Activated naive CD4-positive, alpha-beta T cell treated with Interleukin-2 at 50 U/mL for 16 hours (primary cell): Measurements from ENCODE around the gene TMEM163.
"Not testable (repeated sequence)": the region's sequence is repeated elsewhere in the genome, so short reads cannot be mapped to it uniquely, and the experiment has no call there.

Experiments used
- DNase-seq: peaks from one replicate; pipeline ENCODE4 v3.0.0-alpha.2; 2020

TMEM163 gene

DNA sequence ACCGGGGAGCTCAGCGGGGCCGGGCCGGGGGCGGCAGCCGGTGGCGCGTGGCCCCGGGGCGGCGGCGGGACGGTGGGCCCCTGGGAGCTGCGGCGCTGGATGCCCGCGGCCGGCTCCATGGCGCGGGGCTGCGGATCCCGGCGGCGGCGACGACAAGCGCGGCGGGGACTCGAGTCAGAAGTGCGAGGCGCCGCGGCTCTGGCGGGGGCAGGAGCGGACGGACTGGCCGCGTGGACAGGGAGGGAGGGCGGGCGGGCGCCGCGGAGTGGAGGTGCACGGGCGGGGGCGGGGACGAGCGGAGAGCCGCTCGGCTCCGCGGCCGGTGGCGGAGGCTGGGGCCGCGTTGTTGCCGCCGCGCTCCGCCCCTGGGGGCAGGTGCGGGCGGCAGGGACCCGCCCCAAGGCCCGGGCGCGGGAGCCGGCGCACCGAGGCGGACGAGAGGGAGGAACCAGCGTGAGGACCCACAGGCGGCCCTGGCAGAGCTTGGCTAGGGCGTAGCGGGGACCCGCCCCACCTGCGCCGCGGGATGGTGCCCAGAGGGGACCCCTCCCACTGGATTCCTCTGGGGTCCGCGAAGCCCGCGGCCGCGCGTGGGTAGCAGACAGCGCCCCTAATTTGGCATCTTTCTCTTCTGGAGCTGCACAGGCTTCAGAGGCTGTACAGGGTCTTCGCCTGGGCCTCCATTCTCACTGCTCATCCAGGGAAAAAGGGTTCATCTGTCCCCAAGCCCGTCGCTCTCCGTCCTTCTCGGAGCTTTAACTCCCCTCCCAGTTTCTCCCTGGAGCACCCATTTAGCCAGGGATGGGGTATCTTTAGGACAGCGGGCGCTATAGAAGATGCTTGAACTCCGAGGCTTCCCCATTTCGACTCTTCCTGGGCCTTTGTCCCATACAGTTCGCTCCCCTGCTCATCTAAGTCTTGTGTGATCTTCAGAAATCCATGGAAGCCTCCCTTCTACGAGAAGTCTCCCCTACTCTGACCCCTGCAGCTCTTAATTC is at the start of gene TMEM163:
Gene TMEM163, minus strand, starts transcription at position 184 of the 998 bp plus-strand sequence.
- DNase-seq: peak; percentile 24

DNA sequence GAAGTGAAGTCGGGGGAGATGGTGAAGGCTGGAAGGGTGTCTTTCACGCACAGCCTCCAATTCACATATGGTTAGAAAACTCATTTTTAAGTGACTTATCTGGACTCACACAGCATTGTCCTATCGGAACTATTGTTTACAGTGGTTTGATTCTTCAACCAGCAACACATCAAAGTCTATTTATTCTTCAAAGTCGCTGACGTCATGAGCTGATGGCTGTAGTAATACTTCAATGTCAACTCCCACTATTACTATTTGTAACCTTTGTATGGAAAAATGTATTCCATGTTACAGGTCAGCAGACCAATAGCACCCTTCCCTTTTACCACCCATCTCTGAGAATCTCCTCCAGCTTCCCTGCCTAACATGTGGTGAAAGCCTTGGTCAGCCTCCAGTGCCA is 47.8 kb upstream of the TMEM163 start:
- no peak for DNase-seq

DNA sequence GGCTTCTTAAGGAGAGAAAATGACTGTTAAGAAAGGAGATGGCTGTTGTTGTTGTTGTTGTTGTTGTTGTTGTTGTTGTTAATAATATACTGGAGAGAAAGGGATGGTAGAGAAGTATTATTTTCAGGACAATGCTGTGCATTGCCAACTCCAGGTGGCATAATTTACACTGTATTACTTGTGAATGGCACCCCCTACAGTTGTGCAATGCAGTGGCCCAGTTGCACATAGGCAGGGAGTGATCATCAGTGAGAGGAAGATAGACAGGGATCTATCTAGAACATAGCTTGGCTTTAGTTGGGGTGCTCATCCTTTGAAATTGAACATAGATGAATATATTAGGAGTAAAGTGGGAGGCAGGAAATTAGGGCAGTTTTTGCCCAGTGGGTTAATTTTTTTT is 47.2 kb upstream of the TMEM163 start:
- DNase-seq: no peak

DNA sequence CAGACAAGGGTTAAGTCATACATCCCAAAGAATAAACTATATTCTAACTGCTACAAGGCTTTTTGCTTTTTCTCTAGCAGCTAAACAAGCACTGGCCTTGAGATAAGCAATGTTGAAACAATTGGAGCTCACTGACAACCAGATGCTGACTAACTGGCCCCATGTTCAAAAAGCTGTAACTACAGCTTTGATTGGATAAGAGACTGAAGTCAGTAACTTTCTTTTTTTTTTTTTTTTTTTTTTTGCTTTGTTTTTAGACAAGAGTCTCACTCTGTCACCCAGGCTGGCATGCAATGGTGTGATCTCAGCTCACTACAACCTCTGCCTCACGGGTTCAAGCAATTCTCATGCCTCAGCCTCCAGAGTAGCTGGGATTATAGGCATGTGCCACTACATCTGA is 45.4 kb upstream of the TMEM163 start:
- no peak for DNase-seq

DNA sequence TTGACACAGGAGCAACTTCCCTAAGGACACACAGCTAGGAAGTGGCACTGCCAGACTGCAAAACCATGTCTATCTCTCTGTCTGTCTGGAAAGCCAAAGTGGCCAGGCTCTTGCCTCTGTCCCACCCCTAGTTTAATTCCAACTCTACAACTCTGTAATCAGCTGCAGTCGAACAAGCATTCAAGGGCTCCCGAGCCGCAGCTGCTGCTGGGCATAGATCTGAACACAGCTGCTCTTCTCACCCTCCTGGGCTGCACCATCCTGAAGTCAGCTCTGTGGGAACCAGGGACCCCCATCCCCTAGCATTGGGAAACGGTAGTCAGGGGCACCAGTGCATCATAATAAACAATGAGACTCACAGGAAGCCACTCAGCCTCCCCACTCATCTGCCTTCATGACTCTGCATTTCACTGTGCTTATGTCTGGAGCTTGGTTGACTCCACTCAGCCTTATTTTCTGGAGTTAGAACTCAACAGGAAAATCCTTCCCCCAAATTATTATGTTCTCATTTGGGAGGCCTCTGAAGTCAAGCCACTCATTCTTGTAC is 44.4 kb upstream of the TMEM163 start:
- DNase-seq: no peak

DNA sequence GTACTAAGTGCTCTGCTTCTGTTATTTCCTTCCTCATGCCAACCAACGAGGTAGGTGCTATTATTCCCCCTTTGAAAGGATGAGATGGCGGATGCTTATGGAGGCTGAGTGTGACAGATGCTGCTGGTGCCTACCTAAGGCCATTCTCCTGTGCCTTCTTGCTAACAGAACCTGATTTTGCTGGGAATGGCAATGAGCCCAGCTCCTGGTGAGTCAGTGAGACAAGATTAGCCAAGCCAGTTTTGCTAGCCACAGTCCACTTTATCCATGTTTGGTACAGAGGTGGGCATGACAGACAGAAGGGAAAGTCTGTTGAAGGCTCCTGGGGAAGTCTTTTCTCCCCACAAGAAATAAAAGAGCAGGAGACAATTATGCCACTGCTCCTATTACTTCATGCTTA is 43.7 kb upstream of the TMEM163 start:
- DNase-seq: no peak

DNA sequence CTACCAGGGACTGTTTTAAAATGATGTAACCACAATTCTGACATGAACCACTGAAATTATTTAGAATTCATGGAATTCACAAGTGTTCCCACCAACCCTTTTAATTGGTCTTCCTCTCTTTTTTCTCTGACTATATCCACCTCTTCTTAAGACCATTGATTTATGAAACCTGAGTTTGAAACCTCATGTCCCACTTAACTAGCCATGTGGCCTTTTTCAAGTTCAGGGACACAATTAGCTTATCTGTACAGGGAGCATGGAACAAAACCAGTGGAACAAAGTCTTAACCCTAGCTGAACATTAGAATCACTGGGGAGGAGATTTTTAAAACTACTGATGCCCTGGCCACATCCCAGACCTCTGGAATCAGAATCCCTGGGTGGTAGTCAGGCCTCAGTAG is 41.6 kb upstream of the TMEM163 start:
- DNase-seq: no peak

DNA sequence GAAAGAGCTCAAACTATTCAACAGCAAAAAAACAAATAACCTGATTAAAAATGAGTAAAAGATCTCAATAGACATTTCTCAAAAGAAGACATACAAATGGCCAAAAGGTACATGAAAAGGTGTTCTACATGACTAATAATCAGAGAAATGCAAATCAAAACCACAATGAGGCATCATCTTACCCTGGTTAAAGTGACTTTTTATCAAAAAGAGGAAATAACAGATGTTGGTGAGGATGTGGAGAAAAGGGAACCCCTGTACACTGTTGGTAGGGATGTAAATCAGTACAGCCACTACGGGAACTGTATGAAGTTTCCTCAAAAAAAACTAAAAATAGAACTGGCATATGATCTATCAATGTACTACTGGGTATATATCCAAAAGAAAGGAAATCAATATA is 39.8 kb upstream of the TMEM163 start:
- no peak for DNase-seq

DNA sequence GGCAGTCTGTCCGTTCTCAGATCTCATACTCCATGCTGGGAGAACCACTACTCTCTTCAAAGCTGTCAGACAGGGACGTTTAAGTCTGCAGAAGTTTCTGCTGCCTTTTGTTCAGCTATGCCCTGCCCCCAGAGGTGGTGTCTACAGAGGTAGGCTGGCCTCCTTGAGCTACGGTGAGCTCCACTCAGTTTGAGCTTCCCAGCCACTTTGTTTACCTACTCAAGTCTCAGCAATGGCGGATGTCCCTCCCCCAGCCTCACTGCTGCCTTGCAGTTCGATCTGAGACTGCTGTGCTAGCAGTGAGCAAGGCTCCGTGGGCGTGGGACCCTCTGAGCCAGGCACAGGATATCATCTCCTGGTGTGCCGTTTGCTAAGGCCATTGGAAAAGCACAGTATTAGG is 33.2 kb upstream of the TMEM163 start:
- not testable (repeated sequence) for DNase-seq

DNA sequence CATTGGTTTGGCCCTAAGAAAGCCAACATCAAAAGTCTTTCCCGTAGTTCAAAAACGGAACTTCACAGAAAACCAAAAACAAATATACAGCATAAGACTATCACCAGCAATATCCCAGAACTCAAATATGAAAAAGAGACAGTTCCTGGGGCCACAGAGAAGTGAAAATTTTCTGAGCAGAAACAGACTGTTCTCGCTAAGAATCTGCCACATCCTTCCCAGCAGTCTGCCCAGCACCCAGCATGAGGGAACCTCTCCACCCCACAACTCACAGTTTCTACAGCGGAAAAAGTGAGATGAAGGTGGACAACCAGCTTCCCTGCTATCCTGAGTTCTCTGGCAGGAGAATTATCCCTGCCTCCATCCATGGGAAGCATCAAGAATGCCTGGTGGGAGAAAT is 26.7 kb upstream of the TMEM163 start:
- no peak for DNase-seq

DNA sequence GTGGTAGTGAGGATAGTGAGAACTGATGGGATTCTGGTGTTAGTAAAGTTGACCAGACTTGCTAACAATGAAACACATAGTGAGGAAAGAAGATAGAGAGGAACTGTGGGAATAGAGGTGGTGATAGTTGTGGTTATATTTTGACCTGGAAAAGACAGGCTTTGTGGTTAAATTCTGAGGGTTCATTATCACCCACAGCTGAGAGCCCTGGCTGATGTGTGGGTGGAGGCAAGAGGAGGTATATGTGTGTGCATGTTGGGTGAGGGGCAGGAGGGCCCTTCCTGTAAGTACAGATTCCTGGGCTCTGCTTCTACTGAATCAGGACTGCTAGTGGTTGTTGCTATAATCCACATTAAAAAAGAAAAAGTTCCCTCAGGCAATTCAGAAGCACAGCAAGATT is 26.2 kb upstream of the TMEM163 start:
- no peak for DNase-seq

DNA sequence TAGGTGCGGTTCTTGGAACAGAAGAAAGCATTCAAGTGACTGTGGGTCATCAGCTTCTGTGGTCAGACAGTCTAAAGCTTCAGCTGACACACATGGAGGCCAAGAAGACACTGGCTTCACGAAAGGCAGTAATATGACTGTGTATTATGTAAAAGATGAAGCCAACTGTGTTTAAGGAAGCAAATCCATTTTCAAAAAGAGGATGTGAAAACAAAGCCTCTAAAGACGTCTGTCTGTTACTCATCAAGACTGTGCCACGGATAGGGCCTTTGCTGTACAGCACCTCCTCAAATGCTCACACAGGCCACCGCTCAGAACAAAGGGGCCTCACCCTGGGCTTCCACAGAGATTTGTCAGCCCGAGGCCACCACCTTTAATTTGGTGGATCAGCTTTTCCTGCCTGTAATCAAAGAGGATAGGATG is 21.1 kb upstream of the TMEM163 start:
- no peak for DNase-seq

DNA sequence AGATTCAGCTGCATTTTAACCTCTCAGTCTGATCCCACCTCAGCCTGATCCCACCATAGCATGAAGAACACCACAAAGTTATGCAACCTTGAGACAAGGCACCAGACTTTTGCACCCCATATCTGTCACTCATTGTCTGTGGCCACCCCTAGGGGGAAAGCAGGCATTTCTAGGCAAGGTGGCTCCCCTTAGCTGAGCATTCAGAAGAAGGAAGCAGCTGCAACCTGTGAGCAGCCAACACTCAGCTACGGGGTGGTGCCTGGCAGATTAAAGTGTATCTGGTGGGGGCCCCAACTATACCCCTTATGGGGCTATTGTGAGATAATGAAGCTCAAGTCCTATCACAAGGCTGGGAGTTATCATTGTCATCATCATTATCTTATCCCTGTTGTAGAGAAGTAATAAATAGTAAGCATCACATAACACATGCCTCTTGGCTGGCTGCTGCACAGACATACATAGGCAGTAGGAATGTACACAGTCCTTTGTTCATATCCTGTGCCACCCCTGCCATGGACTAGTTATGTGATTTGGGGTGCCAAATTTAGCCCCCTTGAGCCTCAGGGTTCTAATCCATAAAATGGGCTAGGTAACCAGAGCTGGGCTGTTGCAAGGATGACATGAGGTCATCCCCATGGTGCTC is 20.6 kb upstream of the TMEM163 start:
- DNase-seq: no peak

DNA sequence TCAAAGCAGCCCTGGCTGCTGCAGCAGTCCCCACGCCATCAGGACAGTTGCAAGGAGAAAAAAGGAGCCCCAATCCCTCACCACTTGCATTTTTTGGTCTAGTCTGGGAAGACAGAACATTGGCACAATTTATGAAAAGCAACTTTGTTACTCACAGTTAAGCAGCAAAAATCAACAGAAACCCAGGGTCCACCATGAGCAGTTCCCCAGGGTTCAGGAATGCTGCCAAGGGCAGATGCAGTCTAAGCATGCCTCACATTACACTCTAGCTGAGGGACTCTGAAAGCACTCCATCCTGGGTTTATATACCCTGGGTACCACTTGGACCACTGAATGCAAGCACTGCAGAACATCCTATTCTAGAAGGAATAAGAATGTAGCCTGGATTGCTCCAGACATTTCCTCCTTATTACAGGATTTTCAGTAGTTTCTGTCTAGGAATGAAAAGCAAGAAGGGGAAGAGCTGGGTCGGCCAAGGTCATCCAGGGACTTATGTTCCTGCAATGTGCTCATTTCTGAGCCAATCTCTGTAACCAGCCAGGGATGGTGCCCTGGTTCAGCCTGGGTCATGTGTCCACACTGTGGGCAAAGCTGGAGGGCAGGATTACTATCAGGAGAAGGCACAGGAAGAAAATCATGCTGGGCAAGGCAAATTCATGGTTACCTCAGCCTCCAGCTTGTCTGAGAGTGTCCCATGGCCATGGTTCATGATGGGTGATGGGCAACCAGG is 19.5 kb upstream of the TMEM163 start:
- no peak for DNase-seq

DNA sequence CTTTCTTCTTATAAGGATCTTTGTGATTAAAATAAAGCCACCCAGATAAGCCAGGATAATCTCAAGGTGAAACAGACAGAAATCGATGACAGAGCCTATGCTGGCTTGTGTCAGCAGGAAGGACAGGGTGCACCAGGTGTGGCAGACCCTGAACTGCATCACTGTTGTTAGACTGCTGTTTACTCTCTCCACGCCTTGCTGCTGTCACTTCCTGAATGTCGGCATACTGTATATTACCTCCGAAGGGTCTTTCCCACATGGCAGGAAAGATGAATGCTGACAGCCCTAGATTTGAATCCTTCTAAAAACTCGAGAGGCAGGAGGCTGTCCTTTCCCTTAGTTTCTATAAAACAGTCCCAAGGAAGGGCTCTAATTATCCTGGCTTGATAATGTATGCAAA is 18.9 kb upstream of the TMEM163 start:
- DNase-seq: no peak

DNA sequence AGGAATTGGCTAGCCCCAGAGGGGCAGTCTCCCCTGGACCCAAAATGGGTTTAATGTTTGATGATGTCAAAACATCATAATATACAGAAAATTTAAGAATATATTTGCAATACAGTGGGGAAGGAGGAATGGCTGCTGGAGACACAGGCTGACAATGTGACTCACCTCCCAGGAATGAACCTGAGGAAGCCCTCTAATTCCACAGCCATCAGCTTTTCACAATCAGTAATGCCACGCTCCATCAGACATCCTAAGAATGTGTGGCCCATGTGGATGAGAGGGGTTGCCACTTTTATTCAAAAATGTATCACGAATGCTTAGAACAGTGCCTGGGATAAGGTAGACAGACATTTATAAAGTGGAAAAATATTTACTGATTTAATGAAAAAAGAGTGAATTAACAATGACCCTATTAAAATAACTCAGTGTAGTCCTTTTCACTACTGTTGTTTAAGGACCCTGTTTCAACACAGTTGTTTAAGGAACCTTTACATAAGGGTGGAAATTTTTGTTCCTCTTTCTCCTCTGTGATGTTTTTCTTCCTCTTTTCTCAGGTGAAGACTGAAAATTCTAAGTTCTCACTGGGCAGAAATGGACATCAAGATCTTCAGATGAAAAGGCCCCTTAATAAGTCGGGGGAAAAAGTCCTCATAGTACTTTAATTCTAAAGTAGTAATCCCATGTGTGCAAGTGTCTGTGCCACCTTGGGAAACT is 17.5 kb upstream of the TMEM163 start:
- no peak for DNase-seq

DNA sequence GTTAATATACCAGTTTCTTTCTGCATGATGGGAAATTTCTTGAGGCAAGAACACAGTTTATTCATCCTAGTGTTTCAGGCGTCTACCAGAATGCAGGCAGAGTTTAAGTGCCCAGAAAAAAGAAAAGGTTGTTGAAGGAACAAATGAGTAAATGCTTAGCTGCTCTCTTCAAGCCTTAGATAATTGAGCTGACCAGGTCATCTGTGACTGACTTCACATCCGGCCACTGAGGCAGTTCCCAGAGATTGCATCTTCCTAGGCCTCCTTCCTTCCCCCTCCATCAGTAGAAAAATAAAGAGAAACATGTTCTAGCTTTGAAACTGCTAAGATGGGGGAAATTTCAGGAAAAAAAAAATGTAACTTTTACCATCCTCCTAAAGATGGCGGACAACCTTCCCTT is 9.4 kb upstream of the TMEM163 start:
- DNase-seq: no peak

DNA sequence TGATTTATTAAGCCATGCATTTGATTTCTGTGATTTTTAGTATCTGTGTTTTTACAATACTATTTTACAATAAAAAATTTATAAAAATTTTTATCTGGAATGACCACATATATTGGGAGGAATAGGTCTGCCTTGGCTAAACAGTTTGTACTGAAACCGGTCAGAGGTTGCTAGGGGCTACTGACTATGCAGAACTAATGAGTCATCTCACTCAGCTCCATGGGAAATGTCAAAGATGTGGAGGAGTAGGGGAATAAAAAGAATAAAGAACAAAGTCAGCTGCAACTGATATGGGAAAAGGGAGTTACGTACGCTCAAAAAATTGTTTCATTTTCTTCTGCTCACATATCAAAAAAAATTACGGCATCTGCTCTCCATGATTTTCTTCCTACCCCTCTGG is 8.6 kb upstream of the TMEM163 start:
- no peak for DNase-seq

DNA sequence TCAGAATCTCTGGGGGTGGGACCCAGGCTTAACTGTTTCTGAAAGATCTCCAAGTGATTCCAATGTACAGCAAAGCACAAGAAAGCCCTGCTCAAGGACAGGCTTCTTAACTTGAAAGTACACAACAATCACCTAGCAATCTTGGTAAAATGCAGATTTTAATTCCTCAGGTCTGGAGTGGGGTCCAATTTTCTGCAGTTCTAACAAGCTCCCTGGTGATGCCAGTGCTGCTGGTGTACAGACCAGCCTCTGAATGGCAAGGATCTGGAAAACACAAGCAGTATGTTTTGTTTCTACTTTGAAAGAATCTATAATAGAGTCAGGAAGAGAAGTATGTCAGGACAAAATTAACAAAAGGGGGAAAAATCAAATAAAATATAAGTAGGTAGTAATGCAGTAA is 7.8 kb upstream of the TMEM163 start:
- DNase-seq: no peak

DNA sequence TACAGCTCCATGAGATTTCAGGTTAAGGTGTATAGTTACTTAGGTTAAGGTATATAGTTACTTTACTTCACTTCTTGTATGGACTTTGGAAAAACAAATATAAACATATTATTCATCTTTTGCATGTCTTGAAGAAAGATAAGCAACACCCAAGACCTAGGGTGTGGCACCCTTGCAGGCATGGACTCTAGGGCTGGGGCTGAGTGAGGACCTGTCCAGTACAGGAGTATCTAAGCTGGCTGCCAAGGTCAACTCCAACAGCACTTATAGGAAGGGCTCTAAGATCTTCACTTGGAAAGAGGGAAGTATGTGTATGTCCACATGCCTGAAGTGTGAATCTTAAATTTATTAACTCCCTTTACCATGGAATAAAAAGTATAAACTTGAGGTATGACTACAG is 7.1 kb upstream of the TMEM163 start:
- DNase-seq: no peak

DNA sequence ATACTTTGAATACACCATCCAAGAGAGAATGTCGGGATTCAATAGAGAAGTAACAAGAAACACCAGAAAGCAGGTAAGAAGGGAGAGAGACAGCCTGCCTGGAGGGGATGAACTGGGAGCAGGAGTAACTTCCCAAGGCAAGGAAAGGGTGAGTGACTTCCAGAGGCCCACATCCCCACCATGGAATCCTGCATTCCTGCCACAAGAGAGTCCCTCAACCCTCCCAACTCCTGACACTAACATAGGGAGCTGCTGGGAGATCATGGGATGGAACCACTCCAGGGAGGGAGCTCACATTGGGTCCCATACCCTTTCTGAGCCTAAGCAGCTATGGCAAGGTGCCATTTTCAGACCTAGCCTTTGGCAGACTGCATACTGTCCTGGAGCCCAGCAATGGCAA is 5.5 kb upstream of the TMEM163 start:
- no peak for DNase-seq

DNA sequence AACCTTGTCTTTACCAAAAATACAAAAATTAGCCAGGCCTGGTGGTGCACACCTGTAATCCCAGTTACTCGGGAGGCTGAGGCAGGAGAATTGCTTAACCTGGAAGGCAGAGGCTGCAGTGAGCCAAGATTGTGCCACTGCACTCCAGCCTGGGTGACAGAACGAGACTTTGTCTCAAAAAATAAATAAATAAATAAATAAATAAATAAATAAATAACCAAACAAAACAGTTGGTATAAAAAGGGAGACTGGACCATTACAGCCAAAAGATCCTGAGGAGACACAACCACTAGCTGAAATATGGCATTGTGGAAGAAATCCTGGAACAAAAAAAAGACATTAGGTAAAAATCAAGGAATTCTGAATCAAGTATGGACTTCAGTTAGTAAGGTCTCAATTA is 4.9 kb upstream of the TMEM163 start:
- not testable (repeated sequence) for DNase-seq

DNA sequence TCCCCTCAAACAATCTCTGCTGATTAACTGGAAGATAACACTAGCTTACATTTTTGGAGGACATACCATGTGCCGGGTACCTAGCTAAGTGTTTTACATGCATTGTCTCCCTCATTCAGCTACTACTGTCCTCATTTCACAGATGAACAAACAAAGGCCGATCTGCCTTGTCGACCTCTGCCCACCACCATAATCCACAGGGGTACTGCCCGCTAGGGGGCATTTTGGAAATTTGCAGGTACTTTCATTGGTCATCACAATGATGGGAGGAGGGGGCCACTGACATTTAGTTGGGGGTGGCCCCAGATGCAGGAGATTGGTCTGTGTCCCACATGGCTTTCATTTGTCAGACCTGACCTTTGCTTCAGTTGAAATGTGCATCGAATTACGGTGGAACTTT is 3.9 kb upstream of the TMEM163 start:
- no peak for DNase-seq
